Measurements from ENCODE around the gene NRP1.

DNA sequence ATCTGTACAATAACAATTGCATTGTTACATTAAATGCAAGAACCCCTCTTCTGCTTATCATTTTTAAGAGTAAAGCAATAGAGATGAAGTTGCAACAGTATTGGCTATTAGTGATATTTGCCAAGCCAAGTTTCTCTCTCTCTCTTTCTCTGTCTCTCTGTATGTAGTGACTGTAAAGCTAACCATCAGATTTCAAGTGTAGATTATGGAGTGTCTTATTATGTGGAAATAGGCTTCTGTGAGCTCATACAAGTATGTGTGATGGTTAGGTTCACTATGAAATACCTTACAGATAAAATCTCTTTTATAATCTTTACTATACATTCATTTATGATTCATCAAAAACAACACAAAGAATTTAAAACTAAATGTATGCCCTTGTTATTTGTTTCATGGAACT, 28.6 kb upstream of the NRP1 start:
- TF ChIP-seq CTCF (IDR thresholded peaks at IDR 0.05; ENCODE audit: low read length) (no peak), EZH2 (optimal IDR thresholded peaks at IDR 0.05; ENCODE audit: low read depth, low read length) (no peak), EZH2phosphoT487 (IDR thresholded peaks at IDR 0.05; ENCODE audit: low read length) (no peak)
